NCI-H1092 (cell line): ENCODE results near the gene RPL6.

Experiments
- DNase-seq: peaks from one replicate; lab custom pipeline; 2025; lab: John Stamatoyannopoulos, UW

RPL6 gene

GRCh38 chr12:112380663-112381405, 28.6 kb downstream of the RPL6 start:
- DNase-seq = no peak

DNA sequence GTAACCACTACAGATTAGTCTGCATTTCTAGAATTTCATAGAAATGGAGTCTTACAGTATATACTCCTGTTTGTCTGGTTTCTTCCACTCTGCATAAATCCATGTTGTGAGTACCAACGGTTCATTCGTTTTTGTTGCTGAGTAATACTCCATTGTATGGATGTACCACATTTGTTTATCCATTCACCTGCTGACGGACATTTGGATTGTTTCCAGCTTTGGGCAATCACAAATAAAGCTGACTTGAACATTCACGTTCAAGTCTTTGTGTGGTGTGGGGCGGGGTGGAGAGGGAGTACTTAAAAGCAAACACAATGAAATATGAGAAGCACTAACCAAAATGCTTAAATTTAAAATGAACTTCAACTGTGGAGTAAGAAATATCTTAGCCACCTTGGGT, 34.3 kb downstream of the RPL6 start:
- no peak for DNase-seq

DNA sequence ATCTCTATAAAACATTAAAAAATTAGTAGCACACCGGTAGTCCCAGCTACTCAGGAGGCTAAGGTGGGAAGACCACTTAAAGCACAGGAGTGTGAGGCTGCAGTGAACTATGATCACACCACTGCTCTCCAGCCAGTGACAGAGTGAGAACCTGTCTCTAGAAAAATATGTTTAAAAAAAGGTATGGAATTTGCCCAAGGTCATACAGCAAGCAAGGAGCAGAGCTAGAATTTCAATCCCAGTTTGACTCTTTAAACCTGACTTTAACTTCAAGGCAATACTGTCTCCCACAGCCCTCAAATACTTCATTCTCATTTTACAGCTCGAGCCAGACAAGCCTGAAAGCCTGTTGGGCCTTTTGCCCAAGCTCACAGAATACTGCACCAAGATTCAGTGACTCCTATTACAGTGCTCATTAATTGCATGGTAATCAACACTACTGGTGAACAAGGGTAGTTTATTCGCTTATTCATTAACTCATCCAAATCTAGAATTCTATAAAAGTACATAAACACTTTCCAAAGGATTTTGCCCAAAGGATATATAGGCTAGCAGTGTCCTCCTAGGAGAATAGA, 35.2 kb downstream of the RPL6 start:
- no peak for DNase-seq

DNA sequence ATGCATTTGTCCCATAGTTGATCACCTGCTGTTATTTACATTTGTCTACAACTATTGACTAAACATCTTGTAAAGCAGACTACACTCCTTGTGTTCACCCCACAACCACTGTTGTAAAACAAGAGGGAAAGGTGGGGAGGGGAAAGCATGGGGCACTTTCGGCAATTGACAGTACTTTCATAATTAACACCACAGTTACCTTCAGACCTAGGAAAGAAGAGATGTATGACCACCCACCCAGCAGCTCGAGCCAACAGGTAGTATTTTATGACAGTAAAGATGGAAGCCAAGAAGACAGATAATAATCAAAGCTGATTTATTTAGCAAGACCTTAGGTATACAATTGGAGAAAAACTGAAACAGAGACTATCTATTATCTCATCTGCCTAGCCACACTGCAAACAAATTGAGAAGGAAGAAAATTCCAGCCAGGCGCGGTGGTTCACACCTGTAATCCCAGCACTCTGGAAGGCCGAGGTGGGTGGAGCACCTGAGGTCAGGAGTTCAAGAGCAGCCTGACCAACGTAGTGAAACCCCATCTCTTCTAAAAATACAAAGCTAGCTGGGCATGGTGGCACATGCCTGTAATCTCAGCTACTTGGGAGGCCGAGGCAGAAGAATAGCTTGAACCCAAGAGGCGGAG, 38.4 kb downstream of the RPL6 start:
- no peak for DNase-seq

DNA sequence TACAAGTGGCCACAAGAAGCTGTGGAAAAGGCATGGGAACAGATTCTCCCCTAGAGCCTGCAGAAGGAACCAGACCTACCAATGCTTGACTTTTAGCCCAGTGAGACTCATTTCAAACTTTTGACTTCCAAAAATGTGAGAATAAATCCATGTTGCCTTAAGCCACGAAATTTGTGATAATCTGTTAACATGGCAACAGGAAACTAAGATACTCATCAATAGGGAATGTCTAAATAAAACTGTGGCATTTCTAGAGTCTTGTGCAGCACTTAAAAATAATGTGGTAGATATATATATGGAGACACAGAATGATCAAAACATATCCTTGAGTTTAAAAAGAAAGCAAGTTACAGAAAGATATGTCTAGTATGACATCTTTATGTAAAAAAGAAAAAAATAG, 39.2 kb downstream of the RPL6 start:
- no peak for DNase-seq

DNA sequence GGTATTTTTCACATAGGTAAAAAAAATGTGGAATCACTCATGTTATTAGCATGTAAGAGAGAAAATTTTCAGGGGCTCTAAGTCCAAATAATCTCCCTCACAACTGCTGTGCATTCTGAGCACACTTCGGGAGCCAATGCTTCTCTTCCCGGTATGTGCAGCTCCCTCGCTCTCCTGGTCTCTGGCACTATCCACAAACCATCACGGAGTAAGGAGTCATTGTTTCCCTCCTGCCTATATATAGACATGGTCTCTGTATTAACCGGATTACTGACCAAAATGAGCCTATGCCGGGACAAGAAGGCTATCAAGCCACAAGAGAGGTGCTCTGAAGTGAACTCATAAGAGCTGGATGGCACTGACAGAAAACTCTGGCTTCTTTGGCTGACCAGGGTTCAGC, 40.5 kb downstream of the RPL6 start:
- no peak for DNase-seq

GRCh38 chr12:112367965-112368364, 41.4 kb downstream of the RPL6 start:
- DNase-seq = no peak

DNA sequence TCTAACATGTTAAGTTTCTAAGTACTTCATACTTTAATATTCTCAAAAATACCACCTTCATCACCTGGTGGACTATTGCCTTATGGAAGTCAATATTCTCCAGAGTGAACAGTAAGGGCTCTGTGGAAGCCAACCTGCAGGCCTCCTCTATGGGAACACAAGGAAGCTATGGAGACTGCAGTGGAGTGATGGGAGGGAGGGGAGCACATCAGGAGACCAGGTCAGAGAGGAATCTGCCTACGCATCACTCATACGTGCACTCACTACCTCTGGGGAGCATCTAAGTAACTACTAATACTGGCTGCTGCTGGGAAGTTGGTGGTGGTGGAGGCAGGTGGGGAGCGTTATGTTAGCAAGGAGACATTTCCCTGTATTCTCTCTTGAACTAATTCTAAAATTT, 47.1 kb downstream of the RPL6 start:
- DNase-seq = no peak

GRCh38 chr12:112361271-112361670, 48.1 kb downstream of the RPL6 start:
- no peak for DNase-seq

DNA sequence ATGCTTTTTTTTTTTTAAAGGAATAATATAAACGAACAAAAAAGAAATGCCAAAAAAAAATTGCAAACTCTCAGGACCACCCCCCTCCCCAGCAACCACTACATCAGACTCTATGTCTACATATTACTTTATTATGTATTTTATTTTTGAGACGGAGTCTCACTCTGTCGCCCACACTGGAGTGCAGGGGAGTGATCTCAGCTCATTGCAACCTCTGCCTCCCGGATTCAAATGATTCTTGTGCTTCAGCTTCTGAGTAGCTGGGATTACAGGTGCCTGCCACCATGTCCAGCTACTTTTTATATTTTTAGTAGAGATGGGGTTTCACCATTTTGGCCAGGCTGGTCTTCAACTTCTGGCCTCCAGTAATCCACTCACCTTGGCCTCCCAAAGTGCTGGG, 50.1 kb downstream of the RPL6 start:
- DNase-seq = no peak

DNA sequence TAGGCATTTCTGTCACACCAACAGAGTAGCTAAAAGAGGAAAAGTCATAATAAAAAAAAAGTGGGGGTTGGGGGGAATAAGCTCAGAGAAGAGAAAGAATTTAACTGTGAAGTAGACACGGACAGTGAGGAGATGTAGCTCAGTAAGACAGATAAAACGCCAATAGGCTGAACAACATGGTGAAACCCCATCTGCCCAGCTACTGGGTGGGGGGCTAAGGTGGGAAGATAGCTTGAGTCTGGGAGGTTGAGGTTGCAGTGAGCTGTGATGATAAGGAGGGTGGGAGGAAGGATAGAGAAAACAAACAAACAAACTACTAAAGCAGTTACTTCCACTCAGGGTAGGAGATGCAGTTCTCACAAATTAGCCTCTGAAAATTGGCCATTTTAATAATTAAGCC, 52.2 kb downstream of the RPL6 start:
- DNase-seq = no peak
